Progenitor cell of endocrine pancreas (in vitro differentiated cells): ENCODE data around the gene TULP1. TPM values are rescaled to one million over a fixed set of nuclear protein-coding genes. Genes with fewer than 3 reads are reported as not detected.

Experiments
- DNase-seq: peaks from one replicate; pipeline ENCODE4 v3.0.0; 2021; ENCODE audit warnings: low spot score; ENCODE audit not compliant: unreplicated experiment
- H3K27ac Mint-ChIP-seq: 2 replicates; pipeline ENCODE4 v1.8.0; 2021; ENCODE audit warnings: mild to moderate bottlenecking, moderate library complexity, mixed read lengths
- H3K27me3 Mint-ChIP-seq: 2 replicates; pipeline ENCODE4 v1.8.0; 2021; ENCODE audit warnings: mixed read lengths
- H3K36me3 Mint-ChIP-seq: 2 replicates; pipeline ENCODE4 v1.8.0; 2022; ENCODE audit warnings: mixed read lengths; ENCODE audit not compliant: insufficient read depth
- H3K4me1 Mint-ChIP-seq: 2 replicates; pipeline ENCODE4 v1.8.0; 2021; ENCODE audit warnings: low read depth, mixed read lengths
- H3K4me3 Mint-ChIP-seq: 2 replicates; pipeline ENCODE4 v1.8.0; 2021; ENCODE audit warnings: low read depth, mild to moderate bottlenecking, moderate library complexity, mixed read lengths
- H3K9me3 Mint-ChIP-seq: 2 replicates; pipeline ENCODE4 v1.8.0; 2021; ENCODE audit warnings: low read depth, mixed read lengths
- CTCF ChIP-seq: fragments of 200-600 bp; sonication (generic); IDR thresholded peaks from one replicate; pipeline ENCODE4 v1.5.0; 2021; ENCODE audit warnings: antibody characterized with exemption, mild to moderate bottlenecking; ENCODE audit not compliant: unreplicated experiment
- microRNA-seq: library from miRNA; unstranded; fragments of <30 nt; microRNA quantifications from one replicate; pipeline ENCODE4 v1.1.0, GENCODE V29; 2020; ENCODE audit warnings: borderline number of aligned reads; ENCODE audit not compliant: unreplicated experiment
- total RNA-seq: library from RNA; stranded (reverse); gene quantifications from 2 replicates; pipeline ENCODE4 v1.2.1, GENCODE V29; 2021

TULP1 gene
- total RNA-seq, 1 donor from 2014 or later = 0.22 TPM

DNA sequence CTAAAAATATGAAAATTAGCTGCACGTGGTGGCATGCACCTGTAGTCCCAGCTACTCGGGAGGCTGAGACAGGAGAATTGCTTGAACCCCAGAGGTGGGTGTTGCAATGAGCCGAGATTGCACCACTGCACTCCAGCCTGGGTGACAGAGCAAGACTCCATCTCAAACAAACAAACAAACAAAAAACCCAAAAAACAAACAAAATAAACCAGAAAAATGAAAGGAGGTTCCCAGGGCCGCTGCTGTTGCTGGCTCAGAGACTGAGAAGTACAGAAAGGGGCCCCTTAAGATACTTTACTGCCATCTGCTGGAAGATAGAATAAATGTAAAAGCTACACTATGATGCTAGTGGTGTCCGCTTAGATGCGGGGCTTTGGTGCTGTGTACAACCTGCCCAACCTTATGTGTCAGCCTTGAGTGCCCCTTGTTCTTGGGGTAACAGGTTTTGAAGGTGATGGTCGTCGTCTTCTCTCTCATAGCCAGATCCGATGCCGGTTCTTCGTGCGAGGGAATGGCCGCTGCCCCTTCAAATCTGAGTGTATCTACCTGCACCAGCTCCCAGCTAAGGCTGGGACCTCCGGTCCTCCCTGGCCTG, 63.3 kb downstream of the TULP1 start:
- no peaks in the 10 kb centered on the region for H3K36me3 Mint-ChIP-seq
- DNase-seq = no peak

GRCh38 chr6:35448191-35448590, 64.5 kb downstream of the TULP1 start:
- Mint-ChIP-seq H3K4me3 (no peak overlapping the region), H3K27me3 (peaks cover 18% of the 10 kb centered on the region), H3K4me1 (peaks cover 4% of the 10 kb centered on the region), H3K9me3 (no peaks in the 10 kb centered on the region), H3K36me3 (no peaks in the 10 kb centered on the region), H3K27ac (no peak overlapping the region)
- no peak for DNase-seq
- TF ChIP-seq CTCF = no peak

More for the DNA sequence above, 63.3 kb downstream of the TULP1 start:
- H3K27ac Mint-ChIP-seq = no peak overlapping the region
- peak; percentile 73 for TF ChIP-seq CTCF
- peaks cover 7% of the 10 kb centered on the region for H3K4me1 Mint-ChIP-seq
- no peak overlapping the region for H3K4me3 Mint-ChIP-seq
- peaks cover 21% of the 10 kb centered on the region for H3K27me3 Mint-ChIP-seq
- H3K9me3 Mint-ChIP-seq = no peaks in the 10 kb centered on the region

Small RNA genes within 50 kb of the gene (microRNA-seq; reads per million reads assigned to microRNA genes)
- gene MIR7111 = not detected

Other genes starting within 250 kb of the TULP1 start
- gene DEF6, start 215.1 kb downstream of the TULP1 start, total RNA-seq = 5.7 and 5.9 TPM in 2 replicates
- gene PPARD, start 170.3 kb downstream of the TULP1 start, total RNA-seq = 13.9 and 14.0 TPM in 2 replicates
- gene FANCE, start 60.6 kb downstream of the TULP1 start, total RNA-seq = 9.3 and 10.6 TPM in 2 replicates
- 1,416 and 1,451 TPM in 2 replicates for gene RPL10A, start 44.5 kb downstream of the TULP1 start, total RNA-seq
- gene TEAD3, start 15.8 kb downstream of the TULP1 start, total RNA-seq = 42.5 and 43.4 TPM in 2 replicates
- gene FKBP5, start 176.0 kb upstream of the TULP1 start, total RNA-seq = 5.9 and 6.9 TPM in 2 replicates
- 0.36 and 0.98 TPM in 2 replicates for gene ARMC12, start 224.1 kb upstream of the TULP1 start, total RNA-seq